GM12878 (cell line): ENCODE data around the gene EFCC1.

Source experiments
- ESRRA ChIP-seq: IDR thresholded peaks from 2 replicates; pipeline ENCODE4 v1.6.1; 2012; ENCODE audit warnings: mild to moderate bottlenecking, low read length, improper control_type of control experiment
- FOXM1 ChIP-seq: IDR thresholded peaks from 2 replicates; pipeline ENCODE4 v1.6.1; 2012; ENCODE audit warnings: low read depth, mild to moderate bottlenecking, inconsistent platforms, low read length, moderate library complexity
- JUND ChIP-seq: IDR thresholded peaks from 2 replicates; pipeline ENCODE4 v1.6.1; 2012; ENCODE audit warnings: low read depth, mild to moderate bottlenecking, low read length, improper control_type of control experiment, moderate library complexity
- NR2C1 ChIP-seq: fragments of 450-650 bp; IDR thresholded peaks from 2 replicates; pipeline ENCODE4 v1.6.1; 2017; ENCODE audit warnings: antibody characterized with exemption, mild to moderate bottlenecking, moderate library complexity
- PAX5 ChIP-seq: IDR thresholded peaks from 2 replicates; pipeline ENCODE4 v1.6.1; 2011; ENCODE audit warnings: low read depth, low read length, borderline replicate concordance
- TCF7 ChIP-seq: IDR thresholded peaks from 2 replicates; pipeline ENCODE4 v1.6.1; 2014; ENCODE audit warnings: antibody characterized with exemption, borderline replicate concordance
- TF ChIP-seq, protein P1 (sequence below), 3 experiments: IDR thresholded peaks in 2 of 3; conservative IDR thresholded peaks in 1 of 3; 2 replicates each; pipeline ENCODE4 v1.5.1; 2011; ENCODE audit warnings: low read depth in 3 of 3, low read length in 3 of 3, mild to moderate bottlenecking in 3 of 3, control low read depth in 2 of 3, moderate library complexity in 2 of 3, inconsistent platforms in 1 of 3, mixed read lengths in 1 of 3; ENCODE audit not compliant: control insufficient read depth in 2 of 3, insufficient read depth in 1 of 3; ENCODE audit errors: extremely low read depth in 1 of 3
- TF ChIP-seq, protein P2 (sequence below): IDR thresholded peaks from 2 replicates; pipeline ENCODE4 v1.6.1; 2012; ENCODE audit warnings: low read length, inconsistent platforms
- TF ChIP-seq, protein P3 (sequence below): fragments of 450-650 bp; formaldehyde crosslinking; IDR thresholded peaks from 2 replicates; pipeline ENCODE4 v1.5.0; 2022; ENCODE audit warnings: mild to moderate bottlenecking, missing genetic modification characterization
- TF ChIP-seq, protein P4 (sequence below): IDR thresholded peaks from 2 replicates; pipeline ENCODE4 v1.6.1; 2011; ENCODE audit warnings: low read depth, low read length, improper control_type of control experiment, borderline replicate concordance
- TF ChIP-seq, protein P5 (sequence below): fragments of 450-650 bp; conservative IDR thresholded peaks from 2 replicates; pipeline ENCODE4 v1.6.1; 2017; ENCODE audit warnings: mild to moderate bottlenecking, moderate library complexity

DNA sequence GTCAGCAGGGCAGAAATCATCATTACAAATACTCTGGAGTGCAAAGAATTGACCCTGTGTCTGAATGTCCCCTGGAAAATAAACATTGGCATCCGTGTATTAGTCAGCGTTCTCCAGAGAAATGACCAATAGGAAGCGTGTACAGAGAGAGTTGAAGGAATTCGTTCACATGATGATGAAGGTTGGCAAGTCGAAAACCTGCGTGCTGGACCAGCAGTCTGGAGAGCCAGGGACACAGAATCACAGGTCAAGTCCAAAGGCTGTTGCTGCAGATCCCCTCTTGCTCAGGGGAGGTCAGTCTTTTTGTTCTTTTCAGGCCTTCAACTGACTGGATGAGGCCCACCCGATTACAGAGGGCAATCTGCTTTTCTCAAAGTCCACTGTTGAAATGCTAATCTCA, 76.1 kb downstream of the EFCC1 start:
- TF ChIP-seq, protein P1, sequence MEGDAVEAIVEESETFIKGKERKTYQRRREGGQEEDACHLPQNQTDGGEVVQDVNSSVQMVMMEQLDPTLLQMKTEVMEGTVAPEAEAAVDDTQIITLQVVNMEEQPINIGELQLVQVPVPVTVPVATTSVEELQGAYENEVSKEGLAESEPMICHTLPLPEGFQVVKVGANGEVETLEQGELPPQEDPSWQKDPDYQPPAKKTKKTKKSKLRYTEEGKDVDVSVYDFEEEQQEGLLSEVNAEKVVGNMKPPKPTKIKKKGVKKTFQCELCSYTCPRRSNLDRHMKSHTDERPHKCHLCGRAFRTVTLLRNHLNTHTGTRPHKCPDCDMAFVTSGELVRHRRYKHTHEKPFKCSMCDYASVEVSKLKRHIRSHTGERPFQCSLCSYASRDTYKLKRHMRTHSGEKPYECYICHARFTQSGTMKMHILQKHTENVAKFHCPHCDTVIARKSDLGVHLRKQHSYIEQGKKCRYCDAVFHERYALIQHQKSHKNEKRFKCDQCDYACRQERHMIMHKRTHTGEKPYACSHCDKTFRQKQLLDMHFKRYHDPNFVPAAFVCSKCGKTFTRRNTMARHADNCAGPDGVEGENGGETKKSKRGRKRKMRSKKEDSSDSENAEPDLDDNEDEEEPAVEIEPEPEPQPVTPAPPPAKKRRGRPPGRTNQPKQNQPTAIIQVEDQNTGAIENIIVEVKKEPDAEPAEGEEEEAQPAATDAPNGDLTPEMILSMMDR (IDR thresholded peaks at IDR 0.05 in 2 of 3, conservative IDR thresholded peaks at IDR 0.05 in 1 of 3; ENCODE audit: control insufficient read depth in 2 of 3, extremely low read depth in 1 of 3, insufficient read depth in 1 of 3, low read depth in 3 of 3, low read length in 3 of 3), result no peak
- TF ChIP-seq, protein P2, sequence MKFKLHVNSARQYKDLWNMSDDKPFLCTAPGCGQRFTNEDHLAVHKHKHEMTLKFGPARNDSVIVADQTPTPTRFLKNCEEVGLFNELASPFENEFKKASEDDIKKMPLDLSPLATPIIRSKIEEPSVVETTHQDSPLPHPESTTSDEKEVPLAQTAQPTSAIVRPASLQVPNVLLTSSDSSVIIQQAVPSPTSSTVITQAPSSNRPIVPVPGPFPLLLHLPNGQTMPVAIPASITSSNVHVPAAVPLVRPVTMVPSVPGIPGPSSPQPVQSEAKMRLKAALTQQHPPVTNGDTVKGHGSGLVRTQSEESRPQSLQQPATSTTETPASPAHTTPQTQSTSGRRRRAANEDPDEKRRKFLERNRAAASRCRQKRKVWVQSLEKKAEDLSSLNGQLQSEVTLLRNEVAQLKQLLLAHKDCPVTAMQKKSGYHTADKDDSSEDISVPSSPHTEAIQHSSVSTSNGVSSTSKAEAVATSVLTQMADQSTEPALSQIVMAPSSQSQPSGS, result no peak
- TF ChIP-seq, protein P3, sequence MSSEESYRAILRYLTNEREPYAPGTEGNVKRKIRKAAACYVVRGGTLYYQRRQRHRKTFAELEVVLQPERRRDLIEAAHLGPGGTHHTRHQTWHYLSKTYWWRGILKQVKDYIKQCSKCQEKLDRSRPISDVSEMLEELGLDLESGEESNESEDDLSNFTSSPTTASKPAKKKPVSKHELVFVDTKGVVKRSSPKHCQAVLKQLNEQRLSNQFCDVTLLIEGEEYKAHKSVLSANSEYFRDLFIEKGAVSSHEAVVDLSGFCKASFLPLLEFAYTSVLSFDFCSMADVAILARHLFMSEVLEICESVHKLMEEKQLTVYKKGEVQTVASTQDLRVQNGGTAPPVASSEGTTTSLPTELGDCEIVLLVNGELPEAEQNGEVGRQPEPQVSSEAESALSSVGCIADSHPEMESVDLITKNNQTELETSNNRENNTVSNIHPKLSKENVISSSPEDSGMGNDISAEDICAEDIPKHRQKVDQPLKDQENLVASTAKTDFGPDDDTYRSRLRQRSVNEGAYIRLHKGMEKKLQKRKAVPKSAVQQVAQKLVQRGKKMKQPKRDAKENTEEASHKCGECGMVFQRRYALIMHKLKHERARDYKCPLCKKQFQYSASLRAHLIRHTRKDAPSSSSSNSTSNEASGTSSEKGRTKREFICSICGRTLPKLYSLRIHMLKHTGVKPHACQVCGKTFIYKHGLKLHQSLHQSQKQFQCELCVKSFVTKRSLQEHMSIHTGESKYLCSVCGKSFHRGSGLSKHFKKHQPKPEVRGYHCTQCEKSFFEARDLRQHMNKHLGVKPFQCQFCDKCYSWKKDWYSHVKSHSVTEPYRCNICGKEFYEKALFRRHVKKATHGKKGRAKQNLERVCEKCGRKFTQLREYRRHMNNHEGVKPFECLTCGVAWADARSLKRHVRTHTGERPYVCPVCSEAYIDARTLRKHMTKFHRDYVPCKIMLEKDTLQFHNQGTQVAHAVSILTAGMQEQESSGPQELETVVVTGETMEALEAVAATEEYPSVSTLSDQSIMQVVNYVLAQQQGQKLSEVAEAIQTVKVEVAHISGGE, result no peak
- TF ChIP-seq ESRRA (no peak), PAX5 (no peak), NR2C1 (no peak), FOXM1 (no peak), TCF7 (no peak), JUND (no peak)
- TF ChIP-seq, protein P4, sequence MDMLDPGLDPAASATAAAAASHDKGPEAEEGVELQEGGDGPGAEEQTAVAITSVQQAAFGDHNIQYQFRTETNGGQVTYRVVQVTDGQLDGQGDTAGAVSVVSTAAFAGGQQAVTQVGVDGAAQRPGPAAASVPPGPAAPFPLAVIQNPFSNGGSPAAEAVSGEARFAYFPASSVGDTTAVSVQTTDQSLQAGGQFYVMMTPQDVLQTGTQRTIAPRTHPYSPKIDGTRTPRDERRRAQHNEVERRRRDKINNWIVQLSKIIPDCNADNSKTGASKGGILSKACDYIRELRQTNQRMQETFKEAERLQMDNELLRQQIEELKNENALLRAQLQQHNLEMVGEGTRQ, result no peak
- TF ChIP-seq, protein P5, sequence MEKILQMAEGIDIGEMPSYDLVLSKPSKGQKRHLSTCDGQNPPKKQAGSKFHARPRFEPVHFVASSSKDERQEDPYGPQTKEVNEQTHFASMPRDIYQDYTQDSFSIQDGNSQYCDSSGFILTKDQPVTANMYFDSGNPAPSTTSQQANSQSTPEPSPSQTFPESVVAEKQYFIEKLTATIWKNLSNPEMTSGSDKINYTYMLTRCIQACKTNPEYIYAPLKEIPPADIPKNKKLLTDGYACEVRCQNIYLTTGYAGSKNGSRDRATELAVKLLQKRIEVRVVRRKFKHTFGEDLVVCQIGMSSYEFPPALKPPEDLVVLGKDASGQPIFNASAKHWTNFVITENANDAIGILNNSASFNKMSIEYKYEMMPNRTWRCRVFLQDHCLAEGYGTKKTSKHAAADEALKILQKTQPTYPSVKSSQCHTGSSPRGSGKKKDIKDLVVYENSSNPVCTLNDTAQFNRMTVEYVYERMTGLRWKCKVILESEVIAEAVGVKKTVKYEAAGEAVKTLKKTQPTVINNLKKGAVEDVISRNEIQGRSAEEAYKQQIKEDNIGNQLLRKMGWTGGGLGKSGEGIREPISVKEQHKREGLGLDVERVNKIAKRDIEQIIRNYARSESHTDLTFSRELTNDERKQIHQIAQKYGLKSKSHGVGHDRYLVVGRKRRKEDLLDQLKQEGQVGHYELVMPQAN, result no peak
